Measurements from ENCODE around the gene SLC37A3. TPM values are rescaled to one million over a fixed set of nuclear protein-coding genes. Genes with fewer than 3 reads are reported as not detected.

The SLC37A3 gene
- total RNA-seq, 1 donor from 2014 or later = 62.3 TPM

GRCh38 chr7:140297192-140297591 lies 101.1 kb downstream of the SLC37A3 start:
- Mint-ChIP-seq H3K27ac (peak overlapping the region; percentile 25), H3K27me3 (no peaks in the 10 kb centered on the region), H3K4me1 (ENCODE audit: low read depth) (no peaks in the 10 kb centered on the region), H3K36me3 (ENCODE audit: insufficient read depth) (no peaks in the 10 kb centered on the region), H3K9me3 (ENCODE audit: low read depth) (no peaks in the 10 kb centered on the region), H3K4me3 (ENCODE audit: low read depth) (no peak overlapping the region)
- DNase-seq (ENCODE audit: low spot score, unreplicated experiment) = no peak
- no peak for TF ChIP-seq CTCF (IDR thresholded peaks at IDR 0.05; ENCODE audit: unreplicated experiment)

GRCh38 chr7:140295224-140295738 lies 103.0 kb downstream of the SLC37A3 start:
- H3K4me3 Mint-ChIP-seq (ENCODE audit: low read depth) = no peak overlapping the region
- no peak for DNase-seq (ENCODE audit: low spot score, unreplicated experiment)
- no peak for TF ChIP-seq CTCF (IDR thresholded peaks at IDR 0.05; ENCODE audit: unreplicated experiment)
- no peaks in the 10 kb centered on the region for H3K4me1 Mint-ChIP-seq (ENCODE audit: low read depth)
- no peaks in the 10 kb centered on the region for H3K9me3 Mint-ChIP-seq (ENCODE audit: low read depth)
- no peaks in the 10 kb centered on the region for H3K36me3 Mint-ChIP-seq (ENCODE audit: insufficient read depth)
- no peak overlapping the region for H3K27ac Mint-ChIP-seq
- H3K27me3 Mint-ChIP-seq = no peaks in the 10 kb centered on the region

DNA sequence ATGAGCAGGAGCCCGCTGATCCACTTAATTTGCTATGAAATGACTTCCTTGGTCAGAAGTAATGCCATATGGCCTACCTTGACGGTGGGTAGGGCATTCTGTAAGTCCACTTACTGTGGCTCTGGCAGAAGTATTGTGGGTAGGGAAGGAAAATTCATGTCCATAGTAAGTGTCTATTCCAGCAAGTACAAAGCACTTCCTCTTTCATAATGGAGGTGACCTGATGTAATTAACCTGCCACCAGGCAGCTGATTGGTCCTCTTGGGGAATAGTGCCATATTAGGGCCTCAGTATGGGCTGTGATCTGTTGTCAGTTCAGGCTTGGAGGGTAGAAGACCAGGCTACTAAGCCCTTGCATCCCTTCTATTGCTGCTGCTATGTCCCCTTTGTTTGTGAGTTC lies 103.9 kb downstream of the SLC37A3 start:
- Mint-ChIP-seq H3K4me3 (ENCODE audit: low read depth) (no peak overlapping the region), H3K9me3 (ENCODE audit: low read depth) (no peaks in the 10 kb centered on the region), H3K36me3 (ENCODE audit: insufficient read depth) (no peaks in the 10 kb centered on the region), H3K27me3 (no peaks in the 10 kb centered on the region), H3K27ac (no peak overlapping the region), H3K4me1 (ENCODE audit: low read depth) (no peaks in the 10 kb centered on the region)
- TF ChIP-seq CTCF (IDR thresholded peaks at IDR 0.05; ENCODE audit: unreplicated experiment) = no peak
- no peak for DNase-seq (ENCODE audit: low spot score, unreplicated experiment)

GRCh38 chr7:140292438-140292837 lies 105.9 kb downstream of the SLC37A3 start:
- Mint-ChIP-seq H3K4me1 (ENCODE audit: low read depth) (no peaks in the 10 kb centered on the region), H3K9me3 (ENCODE audit: low read depth) (no peaks in the 10 kb centered on the region), H3K36me3 (ENCODE audit: insufficient read depth) (no peaks in the 10 kb centered on the region), H3K4me3 (ENCODE audit: low read depth) (no peak overlapping the region), H3K27me3 (no peaks in the 10 kb centered on the region), H3K27ac (no peak overlapping the region)
- no peak for TF ChIP-seq CTCF (IDR thresholded peaks at IDR 0.05; ENCODE audit: unreplicated experiment)
- no peak for DNase-seq (ENCODE audit: low spot score, unreplicated experiment)

- no peaks in the 10 kb centered on the region for H3K36me3 Mint-ChIP-seq (ENCODE audit: insufficient read depth)
Observed at GRCh38 chr7:140289804-140290203, 108.5 kb downstream of the SLC37A3 start.

More at GRCh38 chr7:140289804-140290203, 108.5 kb downstream of the SLC37A3 start:
- Mint-ChIP-seq H3K4me3 (ENCODE audit: low read depth) (no peak overlapping the region), H3K27ac (no peak overlapping the region), H3K9me3 (ENCODE audit: low read depth) (no peaks in the 10 kb centered on the region), H3K27me3 (no peaks in the 10 kb centered on the region), H3K4me1 (ENCODE audit: low read depth) (no peaks in the 10 kb centered on the region)
- no peak for DNase-seq (ENCODE audit: low spot score, unreplicated experiment)
- TF ChIP-seq CTCF (IDR thresholded peaks at IDR 0.05; ENCODE audit: unreplicated experiment) = no peak

All from progenitor cell of endocrine pancreas (in vitro differentiated cells).